ENCODE data around the gene C3orf22. TPM values are rescaled to one million over a fixed set of nuclear protein-coding genes. Genes with fewer than 3 reads are reported as not detected.

Gene C3orf22
- total RNA-seq, 1 donor from 2014 or later: not detected

DNA sequence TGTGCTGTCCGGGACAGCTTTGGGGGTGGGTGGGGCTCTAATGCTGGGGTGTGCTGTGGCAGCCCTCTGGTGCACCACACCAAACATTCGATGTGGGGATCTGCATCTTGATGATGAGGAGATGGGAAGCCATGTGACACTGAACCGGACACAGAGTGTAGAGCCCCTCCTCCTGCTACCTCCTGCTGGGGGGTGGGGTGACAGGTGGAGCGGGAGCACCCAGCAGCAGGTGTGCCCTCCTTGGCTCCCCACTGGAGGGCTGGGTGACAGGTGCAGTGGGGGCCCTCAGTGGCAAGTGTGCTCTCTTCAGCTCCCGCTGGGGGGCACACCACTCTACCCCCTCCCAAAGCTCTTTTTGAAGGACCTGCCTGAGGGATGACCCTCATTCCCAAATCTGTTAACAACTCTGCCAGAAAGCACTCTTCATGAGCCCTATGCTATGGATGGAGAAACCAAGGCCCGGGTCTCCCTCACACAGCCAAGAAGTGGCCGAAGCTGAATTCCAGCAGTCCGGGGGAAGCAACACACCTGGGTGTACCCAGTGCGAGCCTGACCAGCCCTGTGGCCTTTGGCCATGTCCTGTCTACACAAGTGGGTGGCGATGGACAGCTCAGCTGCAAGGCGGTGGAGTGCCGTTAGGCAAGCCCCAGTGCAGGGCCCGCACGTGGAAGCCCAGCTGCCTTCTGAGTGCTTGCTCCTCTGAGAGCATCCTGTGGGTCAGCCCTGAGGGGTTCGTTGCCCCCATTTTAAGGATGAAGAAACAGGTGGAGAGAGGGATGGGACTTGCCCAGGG is 40.5 kb downstream of the C3orf22 start:
- Mint-ChIP-seq H3K4me1 (ENCODE audit: unreplicated experiment) (no peaks in the 10 kb centered on the region), H3K36me3 (no peaks in the 10 kb centered on the region), H3K4me3 (no peak overlapping the region), H3K27ac (no peak overlapping the region), H3K9me3 (no peaks in the 10 kb centered on the region), H3K27me3 (peaks cover 23% of the 10 kb centered on the region)
- no peak for TF ChIP-seq CTCF (conservative IDR thresholded peaks at IDR 0.05)
- DNase-seq (ENCODE audit: extremely low spot score, unreplicated experiment): no peak

GRCh38 chr3:126517291-126517951 is 41.3 kb downstream of the C3orf22 start, which contains the start of gene UROC1:
Gene UROC1 (minus strand): TSS chr3:126517773. CDS start chr3:126517719, 54 bp downstream.
- Mint-ChIP-seq H3K4me3 (no peak within 1 kb of the TSS), H3K27me3 (peaks cover 16% of the 10 kb centered on the region)

DNA sequence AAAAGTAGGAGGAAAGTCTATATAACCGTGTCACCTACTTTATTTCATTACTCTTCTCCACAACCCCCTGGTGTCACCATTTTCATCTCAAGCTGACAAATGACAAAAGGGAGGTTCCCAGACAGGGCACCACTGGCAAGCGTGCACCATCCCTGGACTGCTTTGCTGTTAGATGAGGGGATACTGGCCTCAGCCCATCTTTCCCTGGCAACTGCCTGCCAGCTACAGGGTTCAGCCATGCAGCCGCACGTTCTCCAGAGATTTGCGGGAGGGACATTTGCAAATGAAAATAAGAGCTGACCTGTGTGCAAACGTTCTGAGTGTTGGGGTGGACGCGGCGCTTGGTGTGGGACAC is 41.8 kb downstream of the C3orf22 start:
- Mint-ChIP-seq H3K27me3 (peaks cover 11% of the 10 kb centered on the region), H3K36me3 (no peaks in the 10 kb centered on the region)

More at GRCh38 chr3:126517291-126517951, 41.3 kb downstream of the C3orf22 start, which contains the start of gene UROC1:
- Mint-ChIP-seq H3K4me1 (ENCODE audit: unreplicated experiment) (no peaks in the 10 kb centered on the region), H3K27ac (no peak within 1 kb of the TSS), H3K9me3 (no peaks in the 10 kb centered on the region), H3K36me3 (no peaks in the 10 kb centered on the region)
- no peak for DNase-seq (ENCODE audit: extremely low spot score, unreplicated experiment)
- TF ChIP-seq CTCF (conservative IDR thresholded peaks at IDR 0.05): no peak

DNA sequence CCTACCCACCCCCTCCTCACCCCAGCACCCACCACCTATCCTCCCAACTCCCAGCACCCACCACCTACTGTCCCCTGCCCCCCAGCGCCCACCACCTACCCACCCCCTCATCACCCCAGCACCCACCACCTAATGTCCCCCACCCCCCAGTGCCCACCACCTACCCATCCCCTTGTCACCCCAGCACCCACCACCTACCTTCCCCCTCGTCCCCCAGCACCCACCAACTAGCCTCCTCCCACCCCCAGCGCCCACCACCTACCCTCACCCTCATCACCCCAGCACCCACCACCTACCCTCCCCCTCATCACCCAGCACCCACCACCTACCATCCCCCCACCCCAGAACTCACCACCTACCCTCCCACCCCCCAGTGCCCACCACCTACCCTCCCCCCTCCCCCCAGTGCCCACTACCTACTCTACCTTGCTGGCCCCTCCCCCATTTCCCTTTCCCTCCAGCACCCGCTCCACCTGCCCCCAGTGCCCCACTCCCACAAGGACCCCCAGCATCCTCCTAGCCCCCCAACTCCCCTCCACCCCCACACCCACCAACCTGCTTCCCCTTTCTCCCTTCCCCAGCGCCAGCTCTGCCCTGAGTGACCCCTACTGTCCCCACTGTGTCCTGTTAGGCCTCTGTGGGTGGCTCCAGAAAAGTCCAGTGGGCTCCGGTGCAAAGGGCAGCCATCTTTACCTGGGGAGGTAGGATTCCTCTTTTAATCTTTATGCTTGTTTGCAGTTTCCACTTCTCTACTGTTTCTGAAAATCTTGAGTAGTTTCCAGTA is 42.4 kb downstream of the C3orf22 start:
- H3K27ac Mint-ChIP-seq: no peak overlapping the region

More for the DNA sequence above, 41.8 kb downstream of the C3orf22 start:
- no peaks in the 10 kb centered on the region for H3K9me3 Mint-ChIP-seq
- DNase-seq (ENCODE audit: extremely low spot score, unreplicated experiment): no peak
- H3K27ac Mint-ChIP-seq: no peak overlapping the region
- no peaks in the 10 kb centered on the region for H3K4me1 Mint-ChIP-seq (ENCODE audit: unreplicated experiment)
- no peak overlapping the region for H3K4me3 Mint-ChIP-seq
- TF ChIP-seq CTCF (conservative IDR thresholded peaks at IDR 0.05): no peak

More for the DNA sequence above, 42.4 kb downstream of the C3orf22 start:
- no peak for DNase-seq (ENCODE audit: extremely low spot score, unreplicated experiment)
- H3K27me3 Mint-ChIP-seq: peaks cover 10% of the 10 kb centered on the region
- H3K4me3 Mint-ChIP-seq: no peak overlapping the region
- H3K4me1 Mint-ChIP-seq (ENCODE audit: unreplicated experiment): no peaks in the 10 kb centered on the region
- no peaks in the 10 kb centered on the region for H3K36me3 Mint-ChIP-seq
- H3K9me3 Mint-ChIP-seq: no peaks in the 10 kb centered on the region
- TF ChIP-seq CTCF (conservative IDR thresholded peaks at IDR 0.05): no peak

All from type B pancreatic cell (in vitro differentiated cells).